Activated CD4-positive, alpha-beta memory T cell treated with anti-CD3 and anti-CD28 coated beads, Interleukin-2, amount 10 ng/mL, durations not matched to agents 7 days and 5 days (primary cell): ENCODE measurements around the gene PXDC1. TPM values are rescaled to one million over a fixed set of nuclear protein-coding genes. Genes with fewer than 3 reads are reported as not detected.
"Not testable (repeated sequence)": the region's sequence is repeated elsewhere in the genome, so short reads cannot be mapped to it uniquely, and the experiment has no call there.

Experiments used
- CTCF ChIA-PET: fragments of 350-600 bp; sonication (Branson Sonifier 250); formaldehyde crosslinking; loops from one replicate; lab custom pipeline; 2021; ENCODE audit warnings: antibody characterized with exemption, inconsistent platforms; lab: Charles Lee
- POLR2A ChIA-PET: fragments of 350-600 bp; sonication (Branson Sonifier 250); formaldehyde crosslinking; loops from one replicate; lab custom pipeline; 2021; ENCODE audit warnings: antibody characterized with exemption; lab: Charles Lee
- DNase-seq: peaks from one replicate; pipeline ENCODE4 v3.0.0-alpha.2; 2020
- H3K27ac Mint-ChIP-seq: one replicate; pipeline ENCODE4 v1.8.0; 2021; ENCODE audit warnings: mild to moderate bottlenecking, mixed read lengths
- H3K27me3 Mint-ChIP-seq: one replicate; pipeline ENCODE4 v1.8.0; 2021; ENCODE audit warnings: mixed read lengths
- H3K36me3 Mint-ChIP-seq: one replicate; pipeline ENCODE4 v1.8.0; 2021; ENCODE audit warnings: low read depth, mixed read lengths
- H3K4me1 Mint-ChIP-seq: one replicate; pipeline ENCODE4 v1.8.0; 2021; ENCODE audit warnings: mixed read lengths
- H3K4me3 Mint-ChIP-seq: one replicate; pipeline ENCODE4 v1.8.0; 2021; ENCODE audit warnings: mild to moderate bottlenecking, mixed read lengths
- H3K9me3 Mint-ChIP-seq: one replicate; pipeline ENCODE4 v1.8.0; 2021; ENCODE audit warnings: mixed read lengths
- total RNA-seq, 2 experiments: library from RNA; stranded (reverse); gene quantifications; one replicate each; pipeline ENCODE4 v1.2.3, GENCODE V29; 2021

The PXDC1 gene
- total RNA-seq, 2 experiments from 2014 or later = 1.1 to 1.4 TPM

- no peak overlapping the region for H3K27ac Mint-ChIP-seq
- H3K36me3 Mint-ChIP-seq = no peaks in the 10 kb centered on the region
- no peak overlapping the region for H3K4me3 Mint-ChIP-seq
- no peaks in the 10 kb centered on the region for H3K9me3 Mint-ChIP-seq
- peaks cover 11% of the 10 kb centered on the region for H3K4me1 Mint-ChIP-seq
- ChIA-PET CTCF (no interaction called here), POLR2A (interaction anchor here (0.7 kb wide), 1 partner anchor 69 kb away, joined by 3 read pairs; no protein-coding TSS in a partner anchor)
- H3K27me3 Mint-ChIP-seq = no peaks in the 10 kb centered on the region
- no peak for DNase-seq
These were observed 26.4 kb upstream of the PXDC1 start for GRCh38 chr6:3777730-3778461.

GRCh38 chr6:3776881-3777507 is 25.5 kb upstream of the PXDC1 start:
- ChIA-PET POLR2A (interaction anchor here (0.7 kb wide), 1 partner anchor 70 kb away, joined by 3 read pairs; no protein-coding TSS in a partner anchor), CTCF (no interaction called here)
- H3K9me3 Mint-ChIP-seq = no peaks in the 10 kb centered on the region
- no peak overlapping the region for H3K27ac Mint-ChIP-seq
- H3K4me1 Mint-ChIP-seq = peaks cover 11% of the 10 kb centered on the region
- no peaks in the 10 kb centered on the region for H3K36me3 Mint-ChIP-seq
- no peaks in the 10 kb centered on the region for H3K27me3 Mint-ChIP-seq
- DNase-seq = no peak
- no peak overlapping the region for H3K4me3 Mint-ChIP-seq

- CTCF ChIA-PET = interaction anchor here (1.2 kb wide), 2 partner anchors 24 to 202 kb away, joined by 3 read pairs; no protein-coding TSS in a partner anchor
- H3K27ac Mint-ChIP-seq = no peak overlapping the region
- no peaks in the 10 kb centered on the region for H3K9me3 Mint-ChIP-seq
- H3K36me3 Mint-ChIP-seq = no peaks in the 10 kb centered on the region
- H3K4me3 Mint-ChIP-seq = no peak overlapping the region
- H3K27me3 Mint-ChIP-seq = no peaks in the 10 kb centered on the region
- POLR2A ChIA-PET = no interaction called here
- no peak for DNase-seq
- H3K4me1 Mint-ChIP-seq = peaks cover 11% of the 10 kb centered on the region
These were observed 24.3 kb upstream of the PXDC1 start for GRCh38 chr6:3775847-3776246.

- Mint-ChIP-seq H3K36me3 (no peaks in the 10 kb centered on the region), H3K4me3 (no peak overlapping the region), H3K9me3 (no peaks in the 10 kb centered on the region), H3K27me3 (no peaks in the 10 kb centered on the region), H3K4me1 (peaks cover 11% of the 10 kb centered on the region), H3K27ac (no peak overlapping the region)
- no peak for DNase-seq
- POLR2A ChIA-PET = no interaction called here
- CTCF ChIA-PET = interaction anchor here (1.2 kb wide), 2 partner anchors 24 to 203 kb away, joined by 3 read pairs; no protein-coding TSS in a partner anchor
These were observed 23.9 kb upstream of the PXDC1 start for GRCh38 chr6:3775386-3775785.

- Mint-ChIP-seq H3K9me3 (no peaks in the 10 kb centered on the region), H3K4me3 (no peak overlapping the region), H3K36me3 (no peaks in the 10 kb centered on the region), H3K27ac (no peak overlapping the region), H3K27me3 (no peaks in the 10 kb centered on the region), H3K4me1 (peaks cover 13% of the 10 kb centered on the region)
- DNase-seq = no peak
- ChIA-PET POLR2A (no interaction called here), CTCF (interaction anchor here (0.7 kb wide), 1 partner anchor 123 kb away, joined by 3 read pairs; no protein-coding TSS in a partner anchor)
These were observed 22.3 kb upstream of the PXDC1 start for GRCh38 chr6:3773678-3774298.

- H3K27ac Mint-ChIP-seq, H3K36me3 Mint-ChIP-seq, H3K4me3 Mint-ChIP-seq, POLR2A ChIA-PET, H3K9me3 Mint-ChIP-seq, DNase-seq, H3K4me1 Mint-ChIP-seq, H3K27me3 Mint-ChIP-seq, CTCF ChIA-PET: not testable (repeated sequence)
These were observed 20.9 kb upstream of the PXDC1 start for GRCh38 chr6:3772127-3772999.

GRCh38 chr6:3771407-3772011 is 20.0 kb upstream of the PXDC1 start:
- peaks cover 2% of the 10 kb centered on the region for H3K4me1 Mint-ChIP-seq
- H3K36me3 Mint-ChIP-seq = no peaks in the 10 kb centered on the region
- H3K27ac Mint-ChIP-seq = no peak overlapping the region
- ChIA-PET CTCF (interaction anchor here (1.0 kb wide), 1 partner anchor 39 kb away, joined by 4 read pairs; no protein-coding TSS in a partner anchor), POLR2A (no interaction called here)
- H3K4me3 Mint-ChIP-seq = no peak overlapping the region
- H3K27me3 Mint-ChIP-seq = no peaks in the 10 kb centered on the region
- no peak for DNase-seq
- H3K9me3 Mint-ChIP-seq = no peaks in the 10 kb centered on the region

- CTCF ChIA-PET = interaction anchor here (1.0 kb wide), 1 partner anchor 38 kb away, joined by 4 read pairs; no protein-coding TSS in a partner anchor
- POLR2A ChIA-PET = no interaction called here
- Mint-ChIP-seq H3K36me3 (no peaks in the 10 kb centered on the region), H3K4me1 (peaks cover 2% of the 10 kb centered on the region), H3K9me3 (no peaks in the 10 kb centered on the region), H3K27ac (no peak overlapping the region), H3K4me3 (no peak overlapping the region), H3K27me3 (no peaks in the 10 kb centered on the region)
- no peak for DNase-seq
These were observed 18.7 kb upstream of the PXDC1 start for GRCh38 chr6:3770023-3770720.

- CTCF ChIA-PET = no interaction called here
- H3K4me3 Mint-ChIP-seq = no peak overlapping the region
- no peak for DNase-seq
These were observed 18.1 kb upstream of the PXDC1 start for GRCh38 chr6:3769610-3770009.

GRCh38 chr6:3768502-3768901 is 17.0 kb upstream of the PXDC1 start:
- Mint-ChIP-seq H3K27ac (no peak overlapping the region), H3K27me3 (peaks cover 2% of the 10 kb centered on the region), H3K4me3 (no peak overlapping the region), H3K36me3 (no peaks in the 10 kb centered on the region), H3K4me1 (peaks cover 2% of the 10 kb centered on the region), H3K9me3 (no peaks in the 10 kb centered on the region)
- no peak for DNase-seq
- CTCF ChIA-PET = no interaction called here
- POLR2A ChIA-PET = no interaction called here

More at GRCh38 chr6:3769610-3770009, 18.1 kb upstream of the PXDC1 start:
- H3K4me1 Mint-ChIP-seq = peaks cover 2% of the 10 kb centered on the region
- peaks cover 2% of the 10 kb centered on the region for H3K27me3 Mint-ChIP-seq
- no peaks in the 10 kb centered on the region for H3K9me3 Mint-ChIP-seq
- POLR2A ChIA-PET = no interaction called here
- H3K27ac Mint-ChIP-seq = no peak overlapping the region
- no peaks in the 10 kb centered on the region for H3K36me3 Mint-ChIP-seq

GRCh38 chr6:3767483-3767882 is 16.0 kb upstream of the PXDC1 start:
- H3K4me1 Mint-ChIP-seq, POLR2A ChIA-PET, DNase-seq, H3K36me3 Mint-ChIP-seq, H3K9me3 Mint-ChIP-seq, CTCF ChIA-PET, H3K4me3 Mint-ChIP-seq, H3K27me3 Mint-ChIP-seq, H3K27ac Mint-ChIP-seq: not testable (repeated sequence)

GRCh38 chr6:3766214-3766613 is 14.7 kb upstream of the PXDC1 start:
- Mint-ChIP-seq H3K4me3 (no peak overlapping the region), H3K4me1 (peaks cover 2% of the 10 kb centered on the region), H3K36me3 (no peaks in the 10 kb centered on the region), H3K27ac (no peak overlapping the region), H3K27me3 (peaks cover 4% of the 10 kb centered on the region), H3K9me3 (no peaks in the 10 kb centered on the region)
- no peak for DNase-seq
- POLR2A ChIA-PET = no interaction called here
- CTCF ChIA-PET = no interaction called here
